Kasumi-1 (cell line): ENCODE data around the gene SMR3A.

Experiments used
- DNase-seq, 2 experiments: peaks; one replicate each; lab custom pipeline; 2025; lab: John Stamatoyannopoulos, UW

Gene SMR3A

DNA sequence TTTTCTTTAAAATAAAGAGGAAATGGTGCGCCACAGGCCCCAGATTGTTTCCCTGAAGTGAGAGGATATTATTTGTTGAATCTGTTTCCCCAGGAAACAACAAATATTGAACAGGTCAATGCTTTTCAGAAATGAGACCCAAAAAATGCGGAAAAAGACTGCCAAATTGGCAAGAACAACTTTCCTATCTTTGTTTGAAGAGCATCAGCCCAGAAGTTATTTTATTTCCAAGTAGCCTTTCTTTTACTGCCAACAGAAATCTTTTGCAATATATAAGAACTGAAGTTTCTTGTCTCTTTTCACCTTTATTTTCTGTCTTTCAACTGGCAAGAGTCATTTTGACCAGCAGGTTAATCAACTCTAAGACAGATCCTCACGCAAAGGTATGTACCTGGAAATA, at the start of gene SMR3A:
Gene SMR3A, plus strand, starts transcription at position 301 of the 400 bp plus-strand sequence. CDS start 1,356 bp downstream, outside the sequence.
- DNase-seq = no peak

DNA sequence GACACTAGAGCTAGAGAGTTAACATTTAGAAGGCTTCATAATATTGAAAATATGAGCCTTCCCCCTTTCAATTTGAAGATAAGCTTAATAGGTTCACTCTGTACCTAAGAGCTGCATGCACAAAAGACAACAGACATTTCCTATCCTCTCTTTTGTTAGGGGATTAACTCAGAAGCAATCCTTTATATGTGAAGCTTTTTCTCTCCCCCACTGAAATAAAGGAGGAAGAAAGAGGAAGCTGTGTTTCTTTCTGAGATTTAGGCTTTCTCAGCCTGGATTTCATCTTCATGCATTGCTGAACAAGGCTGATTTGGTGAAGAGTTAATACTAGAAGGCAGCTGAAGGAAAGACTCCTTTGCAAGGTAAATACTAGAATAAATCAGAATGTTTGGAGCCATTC, 46.8 kb upstream of the SMR3A start:
- DNase-seq = no peak

DNA sequence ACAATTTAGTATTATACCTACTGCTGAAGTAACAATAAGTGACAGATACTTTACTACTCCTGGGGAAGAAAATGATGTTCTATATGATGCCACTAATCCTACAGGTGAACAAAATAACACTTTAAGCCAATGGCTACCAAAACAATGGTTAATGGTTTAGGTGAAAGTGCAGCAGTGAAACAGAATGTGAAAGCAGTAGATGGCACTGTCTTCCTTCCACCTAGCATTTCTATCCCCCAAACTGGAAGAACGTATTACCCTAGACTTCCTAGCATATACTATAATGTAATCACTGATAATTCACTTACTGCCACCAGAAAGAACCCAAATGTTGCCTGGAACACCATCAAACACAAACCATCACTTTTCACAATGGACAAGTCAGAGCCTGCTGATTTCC, 44.6 kb upstream of the SMR3A start:
- no peak for DNase-seq

DNA sequence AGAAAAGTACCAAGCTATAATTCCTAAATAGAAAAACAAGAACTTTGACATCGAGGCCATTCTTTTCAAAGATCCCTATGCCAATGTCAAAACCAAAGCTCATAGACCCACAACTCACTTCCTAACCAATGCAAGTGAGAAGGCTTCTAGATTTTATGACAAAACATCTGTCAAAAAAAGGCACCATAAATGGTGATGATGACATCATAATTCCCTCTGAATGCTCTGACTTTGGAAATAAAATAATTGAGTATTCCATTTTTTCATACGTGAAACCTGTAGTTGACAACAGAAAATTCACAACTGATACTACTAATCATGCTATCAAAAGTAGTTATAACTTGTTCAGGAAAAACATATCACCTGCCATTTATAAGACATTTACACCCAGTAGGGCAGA, 34.5 kb upstream of the SMR3A start:
- DNase-seq = no peak

DNA sequence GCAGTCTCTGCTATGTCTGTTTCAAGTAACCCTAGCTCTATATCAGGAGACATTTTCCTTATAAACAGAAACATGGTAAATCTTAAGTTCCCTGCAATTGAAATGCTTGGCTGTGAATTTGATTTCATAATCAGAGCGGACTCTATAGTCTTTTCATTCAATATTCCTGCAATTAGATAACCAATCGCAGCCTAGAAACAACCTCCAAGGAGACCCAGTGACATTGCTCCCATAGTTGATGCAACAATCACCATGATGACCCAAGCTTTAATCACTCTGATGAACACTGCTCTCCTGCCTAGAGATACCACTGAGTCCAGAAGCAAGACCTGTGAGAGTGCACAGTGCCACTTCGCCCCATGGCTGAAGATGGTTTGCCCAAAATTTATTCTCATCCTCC, 25.9 kb upstream of the SMR3A start, which contains the start of gene CABS1:
Gene CABS1, plus strand, starts transcription at position 301 of the 400 bp plus-strand sequence. Its CDS starts 59 bp downstream, at position 360.
- no peak for DNase-seq

DNA sequence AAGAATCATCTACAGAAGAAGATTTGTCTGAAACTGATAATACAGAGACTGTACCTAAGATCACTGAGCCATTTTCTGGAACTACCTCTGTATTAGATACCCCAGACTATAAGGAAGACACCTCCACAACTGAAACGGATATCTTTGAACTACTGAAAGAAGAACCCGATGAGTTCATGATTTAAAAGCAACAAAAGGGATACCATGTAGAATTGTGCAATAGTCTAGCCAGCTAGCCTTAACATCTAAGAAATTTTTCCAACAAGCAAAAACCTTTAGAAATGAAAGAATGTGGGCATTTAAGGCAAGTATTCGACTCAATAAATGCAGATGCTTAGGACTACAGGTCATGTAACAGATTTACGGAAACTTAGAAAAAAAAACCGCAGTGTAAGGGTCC, 24.5 kb upstream of the SMR3A start:
- DNase-seq = no peak

DNA sequence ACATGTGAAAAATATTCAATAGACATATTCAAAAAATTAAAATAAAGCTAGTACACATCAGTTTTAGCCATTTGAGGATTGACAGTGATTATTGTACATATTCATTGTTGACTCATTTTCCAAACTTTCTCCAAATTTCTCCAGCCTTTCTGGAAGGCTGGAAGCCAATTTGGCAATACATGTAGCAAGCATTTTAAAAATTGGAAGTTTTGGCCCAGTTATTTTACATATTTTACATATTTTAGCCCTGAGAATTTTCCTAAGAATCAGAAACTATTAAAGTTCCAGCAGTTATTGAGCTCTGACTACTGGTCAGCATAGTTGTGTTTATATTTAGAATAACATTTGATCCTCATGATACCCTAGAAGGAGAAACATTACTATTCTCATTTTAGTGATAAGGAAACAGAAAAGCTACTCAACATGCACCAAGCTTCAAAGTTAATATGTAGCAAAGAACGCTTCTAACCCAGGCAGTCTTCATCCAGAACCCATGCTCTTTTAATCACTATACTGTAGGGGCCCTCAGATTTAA, 22.6 kb upstream of the SMR3A start:
- DNase-seq = no peak

DNA sequence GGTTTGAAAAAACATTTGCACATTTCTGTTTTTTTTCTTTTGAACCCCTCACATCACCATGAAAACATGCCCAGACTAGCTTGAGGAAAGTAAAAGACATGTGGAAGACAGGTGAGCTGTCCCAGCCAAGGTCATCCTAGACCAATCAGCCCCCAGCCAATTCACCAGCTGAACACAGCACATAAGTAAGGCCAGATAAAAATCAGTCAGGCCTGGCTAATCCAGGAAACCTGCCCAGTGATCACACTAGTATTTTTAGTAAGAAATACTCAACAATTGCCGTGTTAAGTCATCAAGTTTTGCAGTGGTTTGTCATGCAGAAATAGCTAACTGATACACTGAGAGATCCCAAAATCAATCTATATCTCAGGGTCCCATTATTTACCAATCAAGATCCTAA, 4.4 kb upstream of the SMR3A start:
- no peak for DNase-seq

DNA sequence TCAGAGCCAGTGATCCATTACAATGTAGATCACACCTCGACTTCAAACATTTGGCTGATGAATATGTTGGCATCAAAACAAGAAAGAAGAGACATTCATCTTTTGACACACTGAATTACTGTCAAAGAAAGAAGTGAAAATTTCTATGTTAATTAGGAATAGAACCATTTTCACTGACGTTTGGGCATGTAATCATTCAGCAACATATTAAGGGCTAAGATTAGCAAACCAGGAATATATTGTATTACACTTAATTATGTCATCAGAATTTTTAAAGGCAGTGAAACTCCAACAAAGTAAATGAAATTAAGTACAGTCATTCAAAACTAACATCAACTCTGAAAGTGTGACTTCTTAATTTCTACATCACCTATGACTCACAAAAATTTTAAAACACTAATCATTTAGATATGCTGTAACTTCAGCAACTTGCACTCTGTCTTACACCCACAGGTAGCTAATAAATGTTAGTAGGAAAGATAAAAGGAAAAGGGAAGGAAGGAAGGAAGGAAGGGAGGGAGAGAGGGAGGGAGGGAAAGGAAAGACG, 1.4 kb upstream of the SMR3A start:
- DNase-seq = no peak

DNA sequence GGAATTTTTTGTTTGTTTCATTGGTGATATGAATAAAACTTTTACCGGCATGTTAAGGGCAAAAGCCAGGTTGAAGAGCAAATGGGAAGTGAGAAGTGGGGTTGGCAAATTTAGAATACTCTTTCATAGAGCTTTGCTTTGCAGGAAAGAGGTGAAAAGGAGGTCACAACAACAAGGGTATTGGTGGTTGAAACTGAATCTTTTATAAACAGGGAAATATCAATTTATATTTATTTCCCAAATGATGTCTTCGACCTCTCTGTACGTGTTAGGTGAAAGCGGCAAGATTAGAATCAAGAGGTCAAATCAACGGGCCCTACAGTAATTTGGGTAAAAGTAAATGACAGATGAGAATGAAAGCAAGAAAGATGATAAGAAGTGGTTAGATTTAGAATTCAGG, 3.4 kb downstream of the SMR3A start:
- no peak for DNase-seq

DNA sequence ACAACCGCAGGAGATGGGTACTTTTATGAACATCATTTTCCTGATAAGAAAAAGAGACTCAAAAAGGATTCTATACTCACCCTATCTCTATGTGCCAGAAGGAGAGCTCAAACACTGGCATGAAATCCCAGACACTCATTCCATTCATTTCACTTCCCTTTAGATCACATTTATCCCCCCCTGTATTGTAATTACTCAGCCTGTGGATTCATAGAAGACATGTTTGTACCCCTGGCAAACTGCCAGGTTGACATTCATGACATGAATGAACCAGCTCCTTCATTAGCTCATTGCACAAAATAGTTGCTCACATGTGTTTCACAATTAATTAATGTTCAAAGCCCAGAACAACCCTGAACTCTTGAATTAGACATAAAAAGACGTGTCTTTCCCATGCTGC, 4.9 kb downstream of the SMR3A start:
- DNase-seq = no peak

DNA sequence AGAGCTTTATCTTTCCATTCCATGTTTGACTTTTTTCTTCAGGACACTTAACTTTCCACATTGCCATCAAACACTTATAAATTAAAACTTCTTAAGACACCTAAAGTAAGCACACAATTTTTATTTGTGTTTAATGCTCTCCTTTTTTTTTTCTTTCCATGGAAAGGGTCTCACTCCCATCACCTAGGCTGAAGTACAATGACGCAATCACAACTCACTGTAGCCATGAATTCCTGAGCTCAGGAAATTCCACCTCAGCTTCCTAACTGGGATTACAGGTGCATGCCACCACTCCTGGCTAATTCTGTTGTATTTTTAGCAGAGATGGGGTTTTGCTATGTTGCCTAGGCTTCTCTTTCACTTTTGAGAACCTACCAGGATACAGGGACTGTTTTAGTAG, 7.3 kb downstream of the SMR3A start:
- no peak for DNase-seq

DNA sequence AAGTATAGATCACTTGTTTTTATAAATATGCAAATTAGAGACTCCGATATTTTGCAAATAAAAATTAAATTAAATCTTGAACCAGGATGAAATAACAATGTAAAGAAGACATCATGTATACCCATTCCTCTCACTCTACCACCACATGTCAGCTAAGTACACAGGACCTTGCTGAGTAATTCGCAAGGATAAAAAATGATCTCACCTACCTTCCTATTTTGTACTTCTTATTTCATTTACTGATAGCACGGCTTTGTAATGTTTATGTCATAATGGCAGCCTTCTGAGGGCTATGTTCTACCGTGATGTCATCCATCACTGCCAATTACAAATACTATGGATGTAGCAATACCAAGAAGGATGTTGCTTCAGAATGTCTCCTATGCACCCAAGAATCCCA, 11.4 kb downstream of the SMR3A start:
- DNase-seq = no peak

DNA sequence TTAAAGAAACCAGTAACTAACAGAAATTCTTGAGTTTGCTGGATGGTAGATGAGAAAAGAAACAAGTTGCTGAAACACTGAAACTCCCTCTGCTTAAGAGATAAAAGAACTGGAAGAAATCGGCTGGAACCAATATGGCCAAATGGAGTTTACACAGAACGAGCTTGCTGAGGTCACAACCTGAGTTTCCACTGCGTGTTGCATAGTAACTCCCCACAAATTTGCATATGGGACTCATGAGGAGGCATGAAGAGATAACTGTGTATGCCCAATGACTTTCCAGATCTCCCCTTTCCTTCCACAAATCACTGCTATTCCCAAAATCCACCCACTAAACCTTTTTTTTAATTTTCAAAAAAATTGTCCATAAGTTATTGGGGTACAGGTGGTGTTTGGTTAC, 12.2 kb downstream of the SMR3A start:
- DNase-seq = no peak

DNA sequence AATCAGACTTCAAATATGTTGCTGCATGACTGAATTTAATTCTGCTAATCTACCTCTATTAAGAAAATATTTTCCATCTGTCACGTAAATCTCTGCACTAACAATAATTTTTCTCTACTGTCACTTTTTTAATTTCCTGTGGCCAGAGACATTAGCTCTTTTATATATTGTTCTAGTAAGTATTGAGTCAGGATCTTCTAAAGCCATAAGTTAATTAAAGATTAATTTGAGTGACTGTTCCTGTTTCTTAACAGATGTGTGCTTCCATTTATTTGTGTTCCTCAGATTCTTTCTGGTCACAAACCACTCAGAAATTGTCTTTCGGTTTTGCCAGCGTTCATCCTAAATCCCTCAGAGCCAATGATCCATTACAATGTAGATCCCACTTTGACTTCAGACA, 20.0 kb downstream of the SMR3A start:
- no peak for DNase-seq

DNA sequence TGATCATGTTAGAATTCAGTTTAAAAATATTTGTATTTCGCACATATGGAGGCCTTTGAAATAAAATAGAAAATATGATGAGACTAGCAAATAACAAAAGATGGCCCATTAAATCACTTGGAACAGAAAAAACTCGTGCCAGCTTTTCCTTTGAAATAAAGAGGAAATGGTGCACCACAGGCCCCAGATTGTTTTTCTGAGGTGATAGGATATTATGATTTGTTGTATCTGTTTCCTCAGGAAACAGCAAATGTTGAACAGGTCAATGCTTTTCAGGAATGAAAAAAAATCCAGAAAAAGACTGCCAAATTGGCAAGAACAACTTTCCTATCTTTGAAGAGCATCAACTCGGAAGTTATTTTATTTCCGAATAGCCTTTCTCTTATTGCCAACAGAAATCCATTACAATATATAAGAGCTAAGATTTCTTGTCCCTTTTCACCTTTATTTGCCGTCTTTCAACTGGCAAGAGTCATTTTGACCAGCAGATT, 22.2 kb downstream of the SMR3A start, which contains the start of gene SMR3B:
Gene SMR3B, plus strand, starts transcription at position 441 of the 491 bp plus-strand sequence. CDS start 1,380 bp downstream, outside the sequence.
- DNase-seq = no peak

DNA sequence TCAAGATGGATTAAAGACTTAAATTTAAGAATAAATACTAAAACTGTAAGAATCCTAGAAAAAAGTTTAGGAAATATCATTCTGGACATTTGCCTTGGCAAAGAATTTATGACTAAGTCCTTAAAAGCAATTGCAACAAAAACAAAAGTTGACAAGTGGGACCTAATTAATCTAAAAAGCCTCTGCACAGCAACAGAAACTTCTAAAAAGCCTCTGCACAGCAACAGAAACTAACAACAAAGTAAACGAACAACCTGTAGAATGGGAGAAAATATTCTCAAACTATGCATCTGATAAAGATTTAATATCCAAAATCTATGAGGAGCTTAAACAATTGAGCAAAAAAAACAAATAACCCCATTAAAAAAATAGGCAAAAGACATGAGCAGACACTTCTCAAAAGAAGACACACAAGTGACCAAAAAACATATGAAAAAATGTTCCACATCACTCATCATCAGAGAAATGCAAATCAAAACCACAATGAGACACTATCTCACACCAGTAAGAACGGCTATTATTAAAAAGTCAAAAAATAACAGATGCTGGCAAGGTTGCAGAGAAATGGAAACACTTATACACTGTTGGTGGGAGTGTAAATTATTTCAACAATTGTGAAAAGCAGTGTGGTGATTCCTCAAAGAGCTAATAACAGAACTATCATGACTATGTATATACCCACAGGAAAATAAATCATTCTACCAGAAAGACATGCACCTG, 31.7 kb downstream of the SMR3A start:
- no peak for DNase-seq

DNA sequence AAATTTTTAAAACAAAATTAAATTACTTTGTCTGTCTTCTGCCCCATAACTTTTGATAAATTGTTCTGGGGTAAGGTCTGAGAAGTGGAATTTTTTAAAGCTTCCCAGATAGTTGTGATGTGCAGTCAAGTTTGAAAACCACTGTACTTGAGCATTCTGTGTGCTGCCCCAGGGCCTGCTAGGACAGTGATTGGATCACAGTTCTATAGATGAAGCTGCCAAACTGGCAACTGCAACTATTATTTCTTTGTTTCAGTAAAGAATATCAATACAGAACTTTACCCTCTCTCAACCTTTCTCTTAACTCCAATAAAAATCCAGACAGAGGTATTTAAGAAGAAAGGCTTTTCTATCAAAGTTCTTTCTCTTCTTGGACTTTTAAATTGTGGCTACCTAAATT, 37.0 kb downstream of the SMR3A start, which contains the start of gene OPRPN:
Gene OPRPN, plus strand, starts transcription at position 361 of the 400 bp plus-strand sequence. CDS start 1,346 bp downstream, outside the sequence.
- DNase-seq = no peak

DNA sequence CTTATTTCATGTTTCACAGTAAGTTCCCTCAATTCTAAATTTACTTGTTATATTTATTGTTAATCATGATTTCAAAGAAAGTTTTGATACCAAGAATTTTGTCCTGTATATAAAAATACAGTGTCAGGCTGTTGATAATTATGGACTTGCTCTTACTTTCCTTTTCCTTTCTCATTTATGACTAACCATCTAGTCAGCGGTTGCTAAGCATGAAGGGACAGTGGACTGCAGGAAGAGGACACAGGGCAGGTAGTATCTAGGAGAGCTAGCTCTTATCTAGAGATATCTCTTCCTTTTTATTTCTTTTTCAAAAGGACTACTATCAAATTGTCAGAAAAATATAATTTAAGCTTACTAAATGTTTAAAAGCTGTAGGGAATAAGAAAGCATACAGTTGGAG, 38.8 kb downstream of the SMR3A start:
- DNase-seq = no peak

DNA sequence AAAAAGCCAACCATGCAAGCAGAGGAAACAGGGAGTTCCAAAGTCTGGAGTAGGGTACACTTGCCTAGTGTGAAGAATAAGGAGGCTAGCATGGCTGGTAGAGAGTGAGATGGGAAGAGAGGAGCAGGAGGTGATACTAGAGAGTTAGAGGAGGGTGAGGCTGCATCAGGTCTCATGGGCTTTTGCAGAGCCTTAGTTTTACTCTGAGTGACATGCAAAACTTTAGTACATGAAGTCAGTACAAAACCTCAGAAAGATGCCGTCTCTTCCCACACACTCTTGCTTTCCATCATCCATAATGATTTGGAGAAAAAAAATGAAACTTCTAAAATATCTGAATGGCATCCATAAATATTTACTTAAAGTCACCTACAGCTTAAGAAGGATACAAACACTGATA, 42.2 kb downstream of the SMR3A start:
- no peak for DNase-seq

DNA sequence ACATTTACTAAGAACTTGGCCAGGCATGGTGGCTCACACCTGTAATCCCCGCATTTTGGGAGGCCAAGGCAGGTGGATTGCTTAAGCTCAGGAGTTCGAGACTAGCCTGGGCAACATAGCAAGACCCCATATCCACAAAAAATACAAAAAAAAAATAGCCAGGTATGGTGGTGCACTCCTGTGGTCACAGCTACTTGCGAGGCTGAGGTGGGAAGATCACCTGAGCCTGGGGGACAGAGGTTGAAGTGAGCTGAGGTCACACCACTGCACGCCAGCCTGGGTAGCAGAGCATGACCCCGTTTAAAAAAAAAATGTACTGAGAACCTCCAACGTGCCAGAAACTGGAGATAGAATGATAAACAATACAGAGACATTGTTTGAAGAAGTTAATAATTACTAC, 45.2 kb downstream of the SMR3A start:
- DNase-seq = no peak
